HG03097 (cell line): ENCODE measurements around the gene RHBDD2.
"Not testable (repeated sequence)": the region's sequence is repeated elsewhere in the genome, so short reads cannot be mapped to it uniquely, and the experiment has no call there.

Experiments used
- ATAC-seq: cut with Tn5 transposase; IDR thresholded peaks from one replicate; pipeline ENCODE4 v1.9.1; 2021; ENCODE audit not compliant: unreplicated experiment, low FRiP score

Gene RHBDD2

GRCh38 chr7:75866114-75866488 lies 12.7 kb upstream of the RHBDD2 start:
- ATAC-seq, result no peak

DNA sequence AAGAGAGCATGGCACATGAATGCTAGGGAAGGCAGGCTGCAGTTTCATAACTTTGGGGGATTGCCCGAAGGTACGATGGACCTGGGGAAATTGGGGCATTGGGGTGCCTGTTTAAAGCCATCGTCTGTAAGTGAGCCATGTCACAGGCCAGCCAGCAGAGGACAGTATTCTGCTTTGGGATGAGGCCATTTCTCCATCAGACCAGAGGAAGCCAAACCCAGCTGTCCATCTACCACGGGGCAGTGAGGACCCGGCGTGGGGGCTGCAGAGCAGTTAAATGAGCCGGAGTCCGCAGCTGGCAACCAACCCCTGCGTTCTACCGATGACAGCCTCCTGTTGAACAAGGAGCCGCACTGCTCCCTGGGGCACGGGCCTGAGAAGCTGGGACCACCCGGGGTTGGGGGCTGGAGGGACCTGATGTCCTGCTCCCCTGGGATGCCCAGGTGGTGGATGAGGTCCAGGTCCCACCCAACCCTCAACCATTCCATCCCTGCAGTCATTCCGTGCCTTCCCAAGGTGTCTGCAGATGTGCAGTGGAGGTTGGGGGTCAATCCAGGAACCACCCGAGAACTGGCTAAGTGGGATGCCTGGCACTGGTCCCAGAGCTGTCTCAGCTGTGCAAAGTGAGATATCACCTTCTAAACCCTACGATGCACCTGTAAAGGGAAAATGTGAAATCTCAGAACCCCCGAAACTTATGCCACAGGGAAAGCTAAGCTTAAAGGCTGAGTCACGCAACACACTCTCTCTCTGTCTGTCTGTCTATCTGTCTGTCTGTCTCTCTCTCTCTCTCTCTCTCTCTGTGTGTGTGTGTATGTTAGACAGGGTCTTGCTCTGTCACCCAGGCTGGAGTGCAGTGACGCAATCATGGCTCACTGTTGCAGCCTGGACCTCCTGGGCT lies 12.1 kb upstream of the RHBDD2 start:
- ATAC-seq, result no peak

GRCh38 chr7:75867390-75867717 lies 11.5 kb upstream of the RHBDD2 start:
- no peak for ATAC-seq

DNA sequence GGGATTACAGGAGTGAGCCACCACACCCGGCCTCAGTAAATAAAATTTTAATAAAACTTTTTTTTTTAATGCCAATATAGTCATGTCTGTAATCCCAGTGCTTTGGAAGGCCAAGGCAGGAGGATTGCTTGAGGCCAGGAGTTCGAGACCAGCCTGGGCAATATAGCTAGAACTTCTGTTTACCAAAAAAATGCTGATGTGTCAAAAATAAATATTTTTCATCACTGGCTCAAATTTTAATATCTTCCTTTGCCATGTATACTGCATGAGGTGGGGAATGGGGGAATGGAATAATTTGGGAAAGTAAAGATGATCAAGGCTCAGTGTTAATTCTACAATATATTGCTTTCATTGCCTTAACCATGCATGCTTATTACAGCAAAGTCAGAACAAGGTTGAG lies 10.7 kb upstream of the RHBDD2 start:
- ATAC-seq, result no peak

GRCh38 chr7:75869776-75870379 lies 9.0 kb upstream of the RHBDD2 start:
- ATAC-seq, result no peak

GRCh38 chr7:75870557-75871161 lies 8.2 kb upstream of the RHBDD2 start:
- no peak for ATAC-seq

- no peak for ATAC-seq
Measured at GRCh38 chr7:75872073-75872782, 6.6 kb upstream of the RHBDD2 start.

DNA sequence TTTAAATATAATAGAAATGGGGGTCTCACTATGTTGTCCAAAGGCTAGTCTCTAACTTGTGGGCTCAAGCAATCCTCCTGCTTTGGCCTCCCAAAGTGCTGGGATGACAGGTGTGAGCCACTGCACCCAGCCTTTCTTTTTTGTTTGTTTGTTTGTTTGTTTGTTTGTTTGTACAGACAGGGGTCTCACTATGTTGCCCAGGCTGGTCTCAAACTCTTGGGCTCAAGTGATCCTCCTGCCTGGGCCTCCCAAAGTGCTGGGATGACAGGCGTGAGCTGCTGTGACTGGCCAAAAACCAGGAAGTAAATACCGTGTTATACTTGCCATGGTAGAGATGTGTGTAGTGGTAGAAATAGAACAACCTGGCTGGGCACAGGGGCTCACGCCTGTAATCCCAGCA lies 4.7 kb upstream of the RHBDD2 start:
- ATAC-seq, result not testable (repeated sequence)

DNA sequence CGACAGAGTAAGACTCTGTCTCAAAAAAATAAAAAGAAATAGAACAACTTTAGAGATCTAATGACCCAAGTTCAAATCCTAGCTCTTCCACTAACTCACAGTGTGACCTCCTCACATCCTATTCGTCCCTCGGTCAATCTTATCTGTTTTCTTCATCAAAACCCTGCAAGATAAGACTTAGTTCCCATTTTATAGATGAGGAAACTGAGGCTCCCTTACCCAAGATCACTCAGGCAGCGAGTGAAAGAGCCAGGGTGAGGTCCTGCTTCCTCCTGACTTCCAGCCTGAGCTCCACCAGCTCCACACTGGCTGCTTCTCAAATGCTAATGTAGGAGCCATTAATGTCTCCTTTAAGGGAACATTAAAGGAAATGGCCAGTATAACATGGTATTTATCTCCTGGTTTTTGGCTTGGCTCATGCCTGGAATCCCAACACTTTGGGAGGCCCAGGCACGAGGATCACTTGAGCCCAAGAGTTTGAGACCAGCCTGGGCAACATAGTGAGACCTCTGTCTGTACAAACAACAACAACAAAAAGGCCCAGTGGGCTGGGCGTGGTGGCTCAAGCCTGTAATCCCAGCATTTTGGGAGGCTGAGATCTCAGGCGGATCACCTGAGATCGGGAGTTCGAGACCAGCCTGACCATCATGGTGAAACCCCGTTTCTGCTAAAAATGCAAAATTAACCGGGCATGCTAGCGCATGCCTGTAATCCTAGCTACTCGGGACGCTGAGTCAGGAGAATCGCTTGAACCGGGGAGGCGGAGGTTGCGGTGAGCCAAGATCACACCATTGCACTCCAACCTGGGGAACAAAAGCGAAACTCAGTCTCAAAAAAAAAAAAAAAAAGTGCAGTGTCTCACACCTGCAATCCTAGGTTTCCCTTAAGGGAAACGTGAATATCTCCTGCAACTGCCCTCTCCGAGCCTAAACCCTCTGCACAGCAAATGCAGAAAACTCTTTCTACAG lies 3.4 kb upstream of the RHBDD2 start:
- ATAC-seq, result no peak

DNA sequence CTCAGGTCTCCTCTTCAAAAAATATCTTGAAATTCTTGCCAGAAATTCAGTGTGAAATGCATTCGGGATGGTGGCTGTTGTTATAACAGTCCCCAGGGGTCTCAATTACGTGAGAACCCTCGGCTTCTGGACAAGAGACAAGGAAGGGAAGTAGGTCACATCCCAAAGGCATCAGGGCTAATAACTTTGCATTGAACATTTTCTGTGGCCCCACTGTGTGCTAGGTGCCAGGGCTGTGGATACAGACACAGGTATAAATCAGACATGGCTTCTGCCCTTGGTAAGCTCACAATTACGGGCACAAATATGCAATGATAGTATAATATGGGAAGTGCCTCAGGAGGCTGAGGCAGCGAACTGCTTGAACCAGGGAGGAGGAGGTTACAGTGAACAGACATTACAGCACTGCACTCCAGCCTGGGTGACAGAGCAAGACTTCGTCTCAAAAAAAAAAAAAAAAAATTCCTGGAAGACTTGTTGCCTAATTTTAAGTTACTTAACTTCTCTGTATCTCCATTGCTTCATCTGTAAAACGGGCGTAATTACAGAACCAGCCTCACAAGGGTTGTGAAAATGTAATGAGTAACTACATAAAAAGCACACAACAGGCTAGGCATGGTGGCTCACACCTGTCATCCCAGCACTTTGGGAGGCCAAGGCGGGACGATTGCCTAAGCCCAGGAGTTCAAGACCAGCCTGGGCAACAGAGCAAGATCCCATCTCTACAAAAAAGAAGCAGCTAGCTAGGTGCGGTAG lies 2.5 kb upstream of the RHBDD2 start:
- ATAC-seq, result no peak

DNA sequence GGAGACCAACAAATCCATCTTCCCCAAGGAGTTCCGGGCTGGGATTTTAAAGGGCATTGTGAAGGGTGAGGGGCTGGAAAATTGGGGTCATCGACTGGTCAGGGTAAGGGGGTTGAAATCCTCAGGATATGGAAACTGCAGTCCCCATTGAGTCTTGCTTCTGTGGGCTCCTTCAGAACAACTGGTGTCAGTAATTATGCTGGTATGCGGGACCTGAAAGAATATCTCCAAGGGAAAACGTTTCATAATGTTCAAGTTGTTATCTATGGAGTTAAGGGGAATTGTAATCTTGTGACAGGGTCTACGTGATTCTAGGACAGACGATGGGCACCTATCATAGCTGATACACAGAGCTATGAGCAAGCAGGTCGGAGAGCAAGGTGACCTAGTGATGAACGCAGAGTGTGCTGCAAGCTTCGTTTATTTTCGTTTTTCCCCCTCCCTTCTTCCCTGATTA lies 494 bp upstream of the RHBDD2 start:
- peak; percentile 27 for ATAC-seq

DNA sequence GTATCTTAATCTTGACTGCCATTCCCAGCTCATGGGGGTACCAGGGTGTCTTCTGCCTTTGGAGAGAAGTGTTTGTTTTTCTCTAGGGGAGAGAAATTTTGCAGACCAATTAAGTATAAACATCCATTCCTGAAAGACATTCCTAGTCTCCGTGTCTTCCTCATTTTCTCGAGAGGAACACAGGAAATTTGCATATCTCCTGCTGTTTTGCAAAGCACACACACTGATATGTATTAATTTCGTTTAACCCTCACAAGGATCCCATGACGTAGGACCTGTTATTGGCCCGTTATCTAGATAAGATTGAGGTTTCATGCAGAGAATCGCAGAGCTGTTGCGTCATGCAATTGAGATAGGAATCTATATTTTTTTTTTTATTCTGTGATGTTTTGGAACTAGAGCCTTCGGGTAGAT lies 944 bp downstream of the RHBDD2 start:
- ATAC-seq, result no peak

DNA sequence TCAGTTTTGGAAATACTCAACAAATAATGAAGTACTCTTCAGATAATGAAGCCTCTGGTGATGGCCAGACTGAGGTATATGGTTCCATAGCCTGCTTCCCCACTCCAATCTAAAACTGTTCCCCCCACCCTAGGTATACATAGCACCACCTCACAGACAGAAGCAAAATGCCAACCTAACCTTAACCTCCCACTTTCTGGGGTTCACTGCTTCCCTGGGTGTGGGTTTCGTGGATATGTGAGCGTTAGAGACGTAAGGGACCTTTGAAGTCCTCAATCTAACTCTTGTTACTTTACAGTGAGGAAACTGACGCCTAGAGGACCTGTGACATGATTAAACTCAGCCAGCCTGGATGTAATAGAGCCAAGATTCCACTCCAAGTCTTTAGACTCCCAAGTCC lies 1.4 kb downstream of the RHBDD2 start:
- no peak for ATAC-seq

- ATAC-seq, result no peak
Measured at GRCh38 chr7:75881436-75882095, 2.7 kb downstream of the RHBDD2 start.

- not testable (repeated sequence) for ATAC-seq
Measured at GRCh38 chr7:75883265-75883824, 4.5 kb downstream of the RHBDD2 start.

- ATAC-seq, result no peak
Measured at GRCh38 chr7:75884476-75884875, 5.6 kb downstream of the RHBDD2 start.

GRCh38 chr7:75885036-75885435 lies 6.2 kb downstream of the RHBDD2 start:
- no peak for ATAC-seq

DNA sequence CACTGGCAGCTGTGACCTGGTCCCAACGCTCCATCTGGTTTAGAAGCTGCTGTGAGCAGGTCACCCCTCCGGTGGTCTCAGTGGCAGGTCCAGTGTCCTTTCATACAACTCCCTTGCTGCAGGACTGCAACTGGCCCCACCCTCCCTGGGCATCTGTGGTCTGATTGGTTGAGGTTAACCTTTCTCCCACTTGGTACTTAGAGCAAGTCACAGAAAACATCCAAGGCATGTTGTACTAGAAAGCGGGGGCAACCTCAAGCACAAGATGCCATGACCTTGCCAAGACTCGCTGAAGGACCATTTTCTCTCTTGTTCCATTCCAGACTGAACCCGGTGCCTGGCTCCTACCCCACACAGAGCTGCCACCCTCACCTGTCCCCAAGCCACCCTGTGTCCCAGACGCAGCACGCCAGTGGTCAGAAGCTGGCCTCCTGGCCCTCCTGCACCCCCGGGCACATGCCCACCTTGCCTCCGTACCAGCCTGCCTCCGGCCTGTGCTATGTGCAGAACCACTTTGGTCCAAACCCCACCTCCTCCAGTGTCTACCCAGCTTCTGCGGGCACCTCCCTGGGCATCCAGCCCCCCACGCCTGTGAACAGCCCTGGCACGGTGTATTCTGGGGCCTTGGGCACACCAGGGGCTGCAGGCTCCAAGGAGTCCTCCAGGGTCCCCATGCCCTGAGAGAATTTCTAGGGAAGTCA lies 9.0 kb downstream of the RHBDD2 start:
- no peak for ATAC-seq
